ENCODE results near the gene PPP3CB.

- TF ChIP-seq PPARA (CRISPR knock-in tag; IDR thresholded peaks at IDR 0.05; ENCODE audit: borderline replicate concordance), result no peak
- TF ChIP-seq, protein P1, sequence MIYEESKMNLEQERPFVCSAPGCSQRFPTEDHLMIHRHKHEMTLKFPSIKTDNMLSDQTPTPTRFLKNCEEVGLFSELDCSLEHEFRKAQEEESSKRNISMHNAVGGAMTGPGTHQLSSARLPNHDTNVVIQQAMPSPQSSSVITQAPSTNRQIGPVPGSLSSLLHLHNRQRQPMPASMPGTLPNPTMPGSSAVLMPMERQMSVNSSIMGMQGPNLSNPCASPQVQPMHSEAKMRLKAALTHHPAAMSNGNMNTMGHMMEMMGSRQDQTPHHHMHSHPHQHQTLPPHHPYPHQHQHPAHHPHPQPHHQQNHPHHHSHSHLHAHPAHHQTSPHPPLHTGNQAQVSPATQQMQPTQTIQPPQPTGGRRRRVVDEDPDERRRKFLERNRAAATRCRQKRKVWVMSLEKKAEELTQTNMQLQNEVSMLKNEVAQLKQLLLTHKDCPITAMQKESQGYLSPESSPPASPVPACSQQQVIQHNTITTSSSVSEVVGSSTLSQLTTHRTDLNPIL (CRISPR knock-in tag; IDR thresholded peaks at IDR 0.05; ENCODE audit: low read depth), result no peak
- TF ChIP-seq RARB (CRISPR knock-in tag; IDR thresholded peaks at IDR 0.05), result no peak
- TF ChIP-seq BACH2 (CRISPR knock-in tag; IDR thresholded peaks at IDR 0.05; ENCODE audit: borderline replicate concordance), result no peak
- TF ChIP-seq ISL1 (CRISPR knock-in tag; IDR thresholded peaks at IDR 0.05), result no peak
- TF ChIP-seq, protein P2, sequence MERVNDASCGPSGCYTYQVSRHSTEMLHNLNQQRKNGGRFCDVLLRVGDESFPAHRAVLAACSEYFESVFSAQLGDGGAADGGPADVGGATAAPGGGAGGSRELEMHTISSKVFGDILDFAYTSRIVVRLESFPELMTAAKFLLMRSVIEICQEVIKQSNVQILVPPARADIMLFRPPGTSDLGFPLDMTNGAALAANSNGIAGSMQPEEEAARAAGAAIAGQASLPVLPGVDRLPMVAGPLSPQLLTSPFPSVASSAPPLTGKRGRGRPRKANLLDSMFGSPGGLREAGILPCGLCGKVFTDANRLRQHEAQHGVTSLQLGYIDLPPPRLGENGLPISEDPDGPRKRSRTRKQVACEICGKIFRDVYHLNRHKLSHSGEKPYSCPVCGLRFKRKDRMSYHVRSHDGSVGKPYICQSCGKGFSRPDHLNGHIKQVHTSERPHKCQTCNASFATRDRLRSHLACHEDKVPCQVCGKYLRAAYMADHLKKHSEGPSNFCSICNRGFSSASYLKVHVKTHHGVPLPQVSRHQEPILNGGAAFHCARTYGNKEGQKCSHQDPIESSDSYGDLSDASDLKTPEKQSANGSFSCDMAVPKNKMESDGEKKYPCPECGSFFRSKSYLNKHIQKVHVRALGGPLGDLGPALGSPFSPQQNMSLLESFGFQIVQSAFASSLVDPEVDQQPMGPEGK (CRISPR knock-in tag; IDR thresholded peaks at IDR 0.05; ENCODE audit: borderline replicate concordance), result no peak
- no peak for TF ChIP-seq ESRRG (CRISPR knock-in tag; IDR thresholded peaks at IDR 0.05)
Observed at GRCh38 chr10:73408978-73409521, 86.8 kb downstream of the PPP3CB start.
